ENCODE data around the gene KANTR.

- TF ChIP-seq CTCF (IDR thresholded peaks at IDR 0.05) (no peak), POLR2A (IDR thresholded peaks at IDR 0.05) (no peak)
Measured at GRCh38 chrX:53155512-53156206, 61.7 kb downstream of the KANTR start.

Measured in right lobe of liver (tissue), 4 donors.